ENCODE results near the gene CENPX.

The CENPX gene

DNA sequence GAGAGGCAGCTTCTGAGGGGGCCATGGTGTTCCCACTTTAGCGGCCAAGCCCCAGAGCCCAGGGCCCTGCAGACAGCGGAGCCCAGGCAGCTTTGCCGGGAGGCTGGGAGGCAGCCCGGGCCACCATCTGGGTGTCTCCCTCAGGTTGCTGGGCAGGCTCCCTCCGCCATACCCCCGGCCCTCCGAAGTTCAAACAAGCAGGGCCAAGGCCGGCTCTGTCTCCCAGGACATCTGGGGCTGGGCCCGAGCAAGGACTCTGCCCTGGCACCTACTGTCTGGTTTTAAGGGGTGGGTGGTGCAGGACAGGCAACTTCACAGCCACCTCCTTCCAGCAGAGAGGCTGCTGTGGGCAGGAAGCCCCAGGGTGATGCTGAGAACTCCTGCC is 40.3 kb upstream of the CENPX start:
- H3K27ac ChIP-seq: peak overlapping the region; percentile 87
- TF ChIP-seq, protein P1, sequence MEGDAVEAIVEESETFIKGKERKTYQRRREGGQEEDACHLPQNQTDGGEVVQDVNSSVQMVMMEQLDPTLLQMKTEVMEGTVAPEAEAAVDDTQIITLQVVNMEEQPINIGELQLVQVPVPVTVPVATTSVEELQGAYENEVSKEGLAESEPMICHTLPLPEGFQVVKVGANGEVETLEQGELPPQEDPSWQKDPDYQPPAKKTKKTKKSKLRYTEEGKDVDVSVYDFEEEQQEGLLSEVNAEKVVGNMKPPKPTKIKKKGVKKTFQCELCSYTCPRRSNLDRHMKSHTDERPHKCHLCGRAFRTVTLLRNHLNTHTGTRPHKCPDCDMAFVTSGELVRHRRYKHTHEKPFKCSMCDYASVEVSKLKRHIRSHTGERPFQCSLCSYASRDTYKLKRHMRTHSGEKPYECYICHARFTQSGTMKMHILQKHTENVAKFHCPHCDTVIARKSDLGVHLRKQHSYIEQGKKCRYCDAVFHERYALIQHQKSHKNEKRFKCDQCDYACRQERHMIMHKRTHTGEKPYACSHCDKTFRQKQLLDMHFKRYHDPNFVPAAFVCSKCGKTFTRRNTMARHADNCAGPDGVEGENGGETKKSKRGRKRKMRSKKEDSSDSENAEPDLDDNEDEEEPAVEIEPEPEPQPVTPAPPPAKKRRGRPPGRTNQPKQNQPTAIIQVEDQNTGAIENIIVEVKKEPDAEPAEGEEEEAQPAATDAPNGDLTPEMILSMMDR (IDR thresholded peaks at IDR 0.05): no peak
- no peak for TF ChIP-seq ZFX (IDR thresholded peaks at IDR 0.05; ENCODE audit: borderline replicate concordance)

DNA sequence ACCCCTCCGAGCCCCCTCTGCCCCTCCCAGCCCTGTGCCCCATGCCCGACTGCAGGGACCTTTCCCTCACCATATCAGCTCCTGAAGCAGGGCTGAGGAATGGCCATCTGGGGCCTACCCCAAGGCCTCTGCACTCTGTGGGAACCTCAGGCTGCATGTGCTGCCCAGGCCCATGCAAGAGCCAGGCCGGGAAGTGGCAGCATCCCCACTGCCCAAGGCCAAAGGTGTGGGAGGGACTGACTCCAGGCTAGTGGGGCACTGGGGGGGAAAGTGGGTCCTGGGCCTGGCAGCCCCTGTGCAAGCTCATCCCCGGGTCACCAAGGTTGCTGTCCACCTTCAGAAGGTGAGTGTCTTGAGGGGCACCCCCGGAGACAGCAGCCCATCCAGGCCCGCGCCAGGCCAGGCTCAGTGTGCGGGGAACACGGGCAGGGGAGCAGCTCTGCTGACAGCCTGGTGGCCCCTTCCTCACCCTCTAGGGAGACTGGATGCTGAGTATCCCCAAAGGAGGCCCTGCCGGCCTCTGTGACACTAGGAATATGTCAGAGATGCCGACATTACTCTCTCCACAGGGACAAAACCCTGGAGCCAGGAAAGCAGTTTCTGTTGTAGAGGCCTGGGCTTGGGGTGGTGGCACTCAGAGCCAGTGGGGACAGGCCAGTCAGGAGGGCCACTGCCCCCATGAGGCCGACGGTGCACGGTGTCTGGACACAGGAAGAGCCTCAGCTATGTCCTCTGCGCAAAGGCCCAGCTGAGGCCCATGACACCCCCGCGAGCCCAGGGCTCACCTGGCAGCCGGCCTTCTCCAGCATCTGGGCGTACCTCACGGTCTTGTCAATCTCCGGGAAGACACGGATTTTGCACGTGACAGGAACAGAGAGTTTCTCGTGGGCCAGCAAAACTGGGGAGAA is 39.7 kb upstream of the CENPX start:
- peak overlapping the region; percentile 87 for H3K27ac ChIP-seq
- TF ChIP-seq, protein P1 (IDR thresholded peaks at IDR 0.05): 0 out of 2 replicates have a peak, but pooled peaks have one; percentile 6
- TF ChIP-seq ZFX (IDR thresholded peaks at IDR 0.05; ENCODE audit: borderline replicate concordance): no peak

DNA sequence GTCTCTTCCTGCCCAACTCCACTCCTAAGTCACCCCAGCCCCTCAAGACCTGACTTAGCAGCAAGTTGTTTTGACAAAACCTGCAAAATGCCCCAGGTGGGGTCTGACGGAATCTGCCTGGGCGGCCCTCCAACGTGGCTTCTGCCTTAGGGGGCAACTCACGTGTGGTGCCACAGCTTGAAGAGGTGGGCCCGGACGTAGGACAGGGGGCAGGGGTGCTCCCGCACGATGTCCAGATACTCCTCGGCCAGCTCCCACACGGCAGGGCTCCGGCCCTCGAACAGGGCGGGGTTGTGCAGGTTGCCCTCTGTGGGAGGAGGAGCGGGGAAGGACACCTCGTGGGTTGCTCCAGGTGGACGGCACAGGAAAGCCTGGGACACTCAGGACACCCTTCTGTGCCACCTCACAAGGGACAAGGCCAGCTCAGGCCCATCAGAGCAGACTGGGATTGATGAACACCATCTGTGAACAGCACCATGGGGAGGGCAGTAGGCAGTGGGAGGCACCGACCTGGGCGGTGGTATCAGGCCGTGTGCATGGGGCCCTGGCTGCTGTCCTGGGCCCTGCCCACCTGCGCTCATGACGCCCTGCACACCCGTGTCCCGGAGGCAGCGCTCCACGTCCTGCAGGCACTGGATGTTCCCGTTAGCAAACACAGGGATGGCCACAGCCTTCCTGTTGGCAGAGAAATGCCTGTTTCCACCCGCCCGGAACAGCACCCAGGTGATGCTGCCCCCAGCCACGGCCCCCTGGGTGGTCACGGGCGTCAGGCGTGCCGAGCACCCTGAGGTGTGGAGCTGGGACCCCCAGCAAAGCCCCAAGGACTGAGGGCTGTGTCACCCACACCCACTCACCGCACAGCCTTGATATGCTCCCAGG is 38.6 kb upstream of the CENPX start:
- TF ChIP-seq ZFX (IDR thresholded peaks at IDR 0.05; ENCODE audit: borderline replicate concordance): no peak
- TF ChIP-seq, protein P1 (IDR thresholded peaks at IDR 0.05): no peak
- peak overlapping the region; percentile 87 for H3K27ac ChIP-seq

DNA sequence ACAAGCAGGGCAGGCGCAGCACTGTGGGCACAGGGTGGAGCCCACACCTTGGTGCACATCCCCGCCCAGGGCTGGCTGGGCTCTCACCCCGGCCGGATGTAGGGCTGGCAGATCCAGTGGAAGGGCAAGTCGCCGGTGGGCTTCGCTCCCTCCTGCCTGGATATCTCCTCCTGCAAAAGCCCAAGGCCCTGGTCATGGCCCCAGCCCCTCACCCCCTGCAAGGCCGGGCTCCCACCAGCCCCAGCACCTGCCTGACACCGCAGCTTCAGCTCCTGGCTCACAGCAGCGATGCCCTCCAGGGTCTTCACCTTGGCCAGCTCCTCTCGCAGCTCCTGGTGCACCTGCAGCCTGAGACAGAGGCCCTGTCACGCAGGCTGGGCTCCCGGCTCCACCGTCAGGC is 37.9 kb upstream of the CENPX start:
- TF ChIP-seq ZFX (IDR thresholded peaks at IDR 0.05; ENCODE audit: borderline replicate concordance): no peak
- TF ChIP-seq, protein P1 (IDR thresholded peaks at IDR 0.05): no peak
- H3K27ac ChIP-seq: peak overlapping the region; percentile 87

DNA sequence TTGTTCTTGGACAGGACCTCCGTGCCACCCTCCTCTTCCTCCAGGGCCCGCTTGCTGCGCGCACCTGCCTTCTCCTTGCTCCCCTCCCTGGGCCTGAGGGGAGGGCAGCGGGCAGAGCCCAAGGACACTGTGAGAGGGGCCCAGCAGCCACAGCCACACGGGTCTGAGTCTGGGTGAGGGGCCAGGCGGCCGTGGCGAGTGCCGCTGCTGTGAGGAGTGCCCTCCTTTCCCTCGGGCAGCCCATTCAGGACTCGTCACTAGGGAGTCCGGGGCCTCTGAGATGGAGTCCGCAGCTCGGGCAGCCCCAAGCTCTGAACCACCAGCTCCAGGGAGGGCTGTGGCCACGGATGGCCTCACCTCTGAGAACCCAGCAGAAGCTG is 37.3 kb upstream of the CENPX start:
- H3K27ac ChIP-seq: peak overlapping the region; percentile 87
- no peak for TF ChIP-seq ZFX (IDR thresholded peaks at IDR 0.05; ENCODE audit: borderline replicate concordance)
- TF ChIP-seq, protein P1 (IDR thresholded peaks at IDR 0.05): no peak

DNA sequence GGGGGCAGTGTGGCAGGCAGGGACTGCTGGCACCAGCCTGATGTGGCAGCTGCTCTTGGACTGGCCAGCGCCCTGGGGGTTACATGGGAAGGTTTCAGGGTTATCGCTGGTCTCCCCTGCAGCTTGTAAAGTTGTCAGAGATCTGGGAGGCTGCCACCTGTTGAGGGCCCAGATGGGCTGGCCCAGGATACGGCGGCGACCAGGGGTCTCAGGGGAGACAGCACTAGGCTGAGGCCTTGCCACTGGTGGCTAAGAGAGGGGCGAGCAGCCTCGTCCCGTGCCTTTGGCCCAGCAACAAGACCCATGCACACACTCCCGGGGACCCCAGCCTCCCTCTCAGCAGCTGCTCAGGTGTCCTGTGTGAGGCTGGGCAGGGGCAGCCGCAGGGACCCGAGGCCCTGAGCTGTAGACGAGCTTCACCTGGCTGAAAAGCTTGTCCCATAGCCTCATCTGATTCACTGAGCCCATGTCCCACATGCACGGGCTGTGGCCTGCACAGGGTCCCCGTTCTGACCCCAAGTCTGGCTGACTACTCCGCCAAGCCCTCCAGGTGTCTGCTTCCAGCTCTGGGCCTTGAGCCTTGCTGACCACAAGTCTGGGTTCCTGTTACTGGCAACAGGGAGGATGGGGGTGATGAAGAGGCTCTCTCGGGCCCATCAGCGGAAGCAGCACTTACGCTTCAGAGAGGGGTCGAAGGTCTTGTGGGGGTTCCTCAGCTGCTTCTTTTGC is 36.8 kb upstream of the CENPX start:
- TF ChIP-seq, protein P1 (IDR thresholded peaks at IDR 0.05): no peak
- TF ChIP-seq ZFX (IDR thresholded peaks at IDR 0.05; ENCODE audit: borderline replicate concordance): no peak
- peak overlapping the region; percentile 87 for H3K27ac ChIP-seq

Data from 22Rv1 (cell line).